HG02973 (cell line): ENCODE results near the gene GRB14.
"Not testable (repeated sequence)": the region's sequence is repeated elsewhere in the genome, so short reads cannot be mapped to it uniquely, and the experiment has no call there.

Experiments
- ATAC-seq: cut with Tn5 transposase; IDR thresholded peaks from one replicate; pipeline ENCODE4 v1.9.1; 2021; ENCODE audit warnings: moderate library complexity; ENCODE audit not compliant: unreplicated experiment

The GRB14 gene

DNA sequence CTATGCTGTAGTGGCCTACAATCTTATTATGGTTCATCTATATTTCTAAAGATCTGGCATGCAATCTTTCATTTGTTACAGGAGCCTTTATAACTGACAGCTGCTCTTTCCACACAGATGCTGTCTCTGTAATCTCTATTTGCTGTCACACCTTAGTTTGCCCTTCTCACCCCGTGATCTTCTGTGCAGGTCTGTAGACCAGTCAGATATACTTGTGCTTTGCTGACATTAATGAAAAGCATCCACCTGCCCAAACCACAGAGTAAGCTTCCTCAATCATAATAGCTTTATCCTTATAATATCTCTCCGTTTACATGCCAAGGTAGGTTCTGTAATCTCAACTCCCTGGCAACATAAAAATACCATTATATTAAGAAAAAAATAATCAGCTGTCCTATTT lies 122.4 kb downstream of the GRB14 start:
- no peak for ATAC-seq

DNA sequence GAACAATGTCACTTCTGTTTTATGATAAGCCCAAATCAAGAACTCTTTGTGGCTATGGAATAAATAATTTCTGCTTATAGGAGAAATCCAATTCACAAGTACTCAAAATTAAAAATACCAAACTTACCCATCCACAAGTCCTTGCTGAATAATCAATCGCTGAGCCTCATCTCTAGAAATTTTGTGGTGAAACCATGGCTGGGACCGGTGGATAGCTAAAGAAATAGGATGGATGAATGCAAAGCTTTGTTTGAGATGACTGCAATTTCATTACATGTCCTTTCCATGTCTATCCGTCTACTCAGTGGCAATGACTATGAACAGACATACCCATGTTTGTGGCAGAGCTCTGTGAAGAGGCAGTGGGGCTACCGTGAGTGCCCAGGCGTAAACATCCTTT lies 124.4 kb downstream of the GRB14 start:
- no peak for ATAC-seq

DNA sequence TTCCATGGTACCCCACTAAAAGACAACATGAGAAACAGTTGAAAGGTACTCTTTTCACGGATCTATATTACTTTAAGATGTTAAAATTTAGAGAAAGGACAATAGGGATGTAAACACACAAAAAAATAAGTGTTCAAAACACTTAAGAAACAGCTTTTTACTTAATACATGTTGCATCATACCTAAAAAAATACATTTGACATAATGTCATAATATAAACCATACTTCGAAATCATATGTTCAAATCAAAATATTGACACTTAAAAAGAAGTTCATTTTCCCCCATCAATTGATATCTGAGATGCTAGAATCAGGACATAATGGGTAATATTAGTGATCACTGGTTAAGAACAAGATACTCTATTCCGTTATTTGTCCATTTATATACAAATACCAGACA lies 124.9 kb downstream of the GRB14 start:
- no peak for ATAC-seq

DNA sequence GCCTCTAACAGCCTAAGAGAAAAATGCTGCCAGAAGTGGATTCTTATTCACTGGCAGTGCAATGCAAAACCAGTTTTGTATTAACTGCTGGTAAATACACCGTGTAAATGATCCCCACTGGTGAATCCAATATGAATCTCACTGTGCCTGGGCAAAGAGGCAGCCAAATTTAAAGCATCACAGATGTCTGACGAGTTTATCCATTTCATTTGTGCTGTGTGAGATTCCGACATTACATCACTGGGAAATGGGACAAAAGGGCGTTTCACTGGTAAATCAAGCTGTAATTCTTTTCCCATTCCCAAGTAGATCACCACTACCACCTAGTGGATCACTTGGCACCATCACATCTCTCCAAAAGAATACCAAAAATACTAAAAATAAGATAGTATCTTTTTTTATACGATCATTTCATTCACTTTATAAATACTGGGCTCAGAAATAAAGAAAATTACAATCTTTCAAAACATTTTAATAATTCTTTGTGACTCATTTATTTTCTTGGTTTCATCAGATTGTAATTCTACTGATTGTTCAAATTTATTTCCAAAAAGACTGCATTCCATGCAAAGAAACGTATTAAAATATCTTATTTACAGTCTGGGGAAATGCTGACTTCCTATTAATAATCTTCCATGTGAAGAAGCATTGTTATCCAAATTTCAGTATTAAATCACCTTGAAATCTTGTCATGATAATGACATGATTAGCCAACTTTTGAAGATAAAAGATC lies 125.6 kb downstream of the GRB14 start:
- ATAC-seq, result no peak

DNA sequence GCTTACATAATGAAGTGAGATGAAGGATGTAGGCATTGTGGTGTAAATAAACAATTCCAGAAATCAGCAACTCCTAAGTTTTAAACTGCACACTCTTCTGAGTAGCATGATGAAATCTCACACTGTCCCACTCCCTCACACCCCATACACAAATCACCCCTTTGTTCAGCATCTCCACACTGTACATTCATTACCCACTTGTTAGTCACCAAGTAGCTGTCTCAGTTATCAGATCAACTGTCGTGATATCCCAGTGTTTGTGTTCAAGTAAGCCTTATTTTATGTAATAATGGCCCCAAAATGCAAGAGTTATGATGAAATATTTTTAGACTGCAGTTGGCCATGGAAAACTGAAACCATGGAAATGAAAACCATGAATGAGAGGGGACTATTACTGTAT lies 135.7 kb downstream of the GRB14 start:
- ATAC-seq, result no peak

DNA sequence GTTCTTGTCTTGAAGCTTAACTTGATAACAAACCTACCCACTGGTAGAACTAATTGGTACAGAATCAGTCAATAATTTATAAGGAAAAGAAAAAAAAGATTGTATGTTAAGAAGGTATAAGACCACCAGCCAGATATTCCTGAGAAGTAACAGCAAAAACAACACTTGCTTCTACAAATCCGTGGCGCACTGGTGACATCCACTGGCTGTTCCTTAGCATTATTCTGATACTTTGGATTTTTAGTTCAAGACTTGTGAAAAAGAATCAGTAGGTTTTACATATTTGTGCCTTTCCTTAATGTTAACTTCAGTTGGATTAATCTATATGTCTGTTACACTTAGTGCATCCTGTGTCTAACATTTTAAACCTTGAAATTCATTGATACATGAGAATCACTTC lies 141.8 kb downstream of the GRB14 start:
- ATAC-seq, result no peak

DNA sequence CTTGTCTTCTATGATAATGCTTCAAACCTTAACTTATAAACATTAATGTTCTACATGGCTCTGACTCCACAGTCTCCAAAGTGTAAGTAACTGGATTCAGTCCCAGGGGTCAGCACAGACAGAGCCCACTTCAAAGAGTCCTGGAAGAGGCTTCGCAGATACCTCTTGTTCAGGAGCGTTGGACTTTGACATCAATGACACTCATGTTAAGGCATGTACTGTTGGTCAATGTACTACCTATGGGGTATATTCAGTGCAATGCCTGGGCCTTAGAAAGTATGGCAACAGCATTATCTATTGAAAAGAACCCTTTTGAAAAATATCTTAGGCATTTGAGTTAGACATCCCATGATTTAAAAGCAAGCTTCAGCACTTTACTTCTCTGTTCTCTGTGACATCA lies 143.1 kb downstream of the GRB14 start:
- ATAC-seq, result no peak

DNA sequence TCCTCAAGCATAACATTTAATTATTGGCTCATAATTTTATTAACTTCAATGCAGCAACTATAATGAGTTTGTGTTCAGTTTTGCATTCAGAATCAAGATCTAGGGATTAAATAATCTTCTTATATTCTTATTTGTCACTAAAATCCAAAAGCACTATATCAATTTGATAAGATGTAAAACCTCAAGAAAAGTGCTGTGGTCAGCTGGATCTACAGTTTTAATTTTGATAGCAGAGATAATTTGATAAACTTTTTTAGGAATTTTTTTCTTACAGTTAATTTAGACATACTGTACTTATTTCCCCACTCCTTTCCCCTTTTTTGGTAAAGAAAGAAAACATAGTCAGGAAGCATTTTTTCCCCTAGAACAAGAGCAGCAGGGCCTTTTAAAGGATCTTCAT lies 146.4 kb downstream of the GRB14 start:
- no peak for ATAC-seq

DNA sequence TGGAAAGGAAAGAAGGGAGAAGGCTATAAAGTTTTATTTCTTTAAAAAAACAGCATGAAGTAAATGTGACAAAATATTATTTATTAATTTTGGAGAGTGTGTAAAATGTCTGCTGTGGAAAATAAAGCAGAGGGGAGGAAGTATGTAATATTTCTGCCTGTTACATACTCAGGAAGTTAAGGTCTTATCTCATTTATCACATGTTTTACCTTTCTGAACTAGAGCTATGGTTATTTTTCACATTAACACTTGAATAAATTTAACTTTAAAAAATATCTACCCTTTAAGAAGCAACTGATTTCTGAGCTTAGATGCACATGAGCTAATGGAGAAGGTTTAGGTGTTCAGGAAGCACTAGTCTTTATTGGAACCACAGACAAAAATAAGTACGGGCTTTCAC lies 148.3 kb downstream of the GRB14 start:
- ATAC-seq, result no peak

DNA sequence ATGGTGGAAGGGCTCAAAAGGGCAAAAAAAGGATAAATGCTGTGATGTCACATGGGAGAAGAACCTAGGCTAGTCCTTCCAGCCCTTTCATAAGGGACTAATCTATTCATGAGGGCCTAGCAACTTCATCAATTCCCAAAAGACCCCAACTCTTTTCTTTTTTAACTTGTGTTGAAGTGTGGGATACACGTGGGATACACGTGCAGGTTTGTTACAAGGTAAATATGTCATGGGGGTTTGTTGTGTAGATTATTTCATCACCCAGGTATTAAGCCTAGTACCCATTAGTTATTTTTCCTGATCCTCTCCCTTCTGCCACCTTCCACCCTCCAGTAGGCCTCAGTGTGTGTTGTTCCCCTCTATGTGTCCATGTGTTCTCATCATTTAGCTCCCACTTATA lies 156.2 kb downstream of the GRB14 start:
- ATAC-seq, result not testable (repeated sequence)

DNA sequence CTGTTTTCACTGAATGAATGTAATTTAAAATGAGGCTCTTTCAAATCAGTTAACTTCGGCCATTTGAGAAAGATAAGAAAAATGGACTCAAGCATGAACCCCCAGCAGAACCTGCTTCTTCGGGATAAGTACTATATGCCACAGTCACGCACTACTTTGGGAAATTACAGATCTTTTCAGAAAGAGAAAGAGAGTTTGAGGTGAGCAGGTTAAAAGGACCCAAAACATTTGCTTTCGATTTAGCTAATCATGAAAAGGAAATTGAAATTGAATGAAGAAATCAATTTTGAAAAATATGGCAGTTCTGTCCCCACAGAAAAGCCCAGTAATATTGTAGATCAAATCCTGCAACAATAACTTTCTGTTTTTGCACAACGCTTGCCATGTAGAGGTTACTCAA lies 156.9 kb downstream of the GRB14 start:
- no peak for ATAC-seq

DNA sequence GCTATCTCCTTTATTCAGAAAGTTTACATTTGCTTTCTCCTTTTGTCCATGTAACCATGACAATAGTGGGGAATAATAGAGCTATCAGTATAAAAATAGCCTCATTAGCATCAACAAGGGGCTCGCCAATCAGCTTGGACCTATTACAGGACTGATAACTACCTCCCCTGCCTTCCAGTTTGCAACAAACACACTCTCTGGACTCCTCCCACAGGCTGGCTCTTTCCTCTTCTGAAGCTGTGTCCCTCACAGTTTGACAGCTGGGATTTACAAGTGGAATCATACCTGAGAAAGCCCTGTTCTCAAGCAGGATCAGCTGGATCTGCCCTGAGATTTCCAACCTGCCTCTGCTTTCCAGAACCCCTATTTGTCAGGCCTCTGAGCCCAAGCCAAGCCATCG lies 162.5 kb downstream of the GRB14 start:
- ATAC-seq, result no peak

DNA sequence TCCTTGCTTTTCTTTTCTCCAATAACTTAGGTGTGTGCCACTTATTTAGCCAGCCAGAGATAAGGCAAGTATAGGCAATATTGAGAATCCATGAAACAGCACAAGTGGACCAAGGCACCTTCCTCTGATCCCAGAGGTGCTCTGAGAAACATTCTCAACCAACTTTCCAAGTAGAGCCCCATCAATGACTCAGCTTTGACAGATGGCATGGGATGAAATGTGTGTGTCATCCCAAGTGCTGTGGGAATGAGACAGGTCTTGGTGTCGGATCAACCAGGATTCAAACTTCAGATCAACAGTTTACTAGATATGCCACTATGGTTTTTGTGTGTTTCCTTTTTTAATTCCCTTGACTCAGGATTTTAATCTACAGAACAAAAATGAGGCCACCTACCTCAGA lies 164.0 kb downstream of the GRB14 start:
- no peak for ATAC-seq

DNA sequence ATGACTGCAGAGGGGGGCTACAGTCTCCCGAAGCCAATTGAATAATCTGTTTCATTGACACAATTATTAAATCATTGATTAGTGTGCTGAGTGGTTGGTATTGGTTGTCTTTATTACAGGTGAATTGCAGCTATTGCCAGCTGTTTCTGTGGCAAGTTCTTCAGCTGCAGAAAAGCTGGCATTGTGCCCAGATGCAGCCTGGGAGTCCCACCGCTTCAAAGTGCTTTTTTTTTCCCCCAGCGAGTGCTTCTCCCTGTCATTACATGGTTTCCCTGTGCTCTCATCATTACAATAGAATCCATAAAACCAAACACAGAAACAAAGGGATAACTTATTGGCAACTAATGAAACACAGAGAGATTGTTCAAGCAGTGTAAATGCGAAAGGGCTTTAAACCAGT lies 164.7 kb downstream of the GRB14 start:
- ATAC-seq, result no peak

DNA sequence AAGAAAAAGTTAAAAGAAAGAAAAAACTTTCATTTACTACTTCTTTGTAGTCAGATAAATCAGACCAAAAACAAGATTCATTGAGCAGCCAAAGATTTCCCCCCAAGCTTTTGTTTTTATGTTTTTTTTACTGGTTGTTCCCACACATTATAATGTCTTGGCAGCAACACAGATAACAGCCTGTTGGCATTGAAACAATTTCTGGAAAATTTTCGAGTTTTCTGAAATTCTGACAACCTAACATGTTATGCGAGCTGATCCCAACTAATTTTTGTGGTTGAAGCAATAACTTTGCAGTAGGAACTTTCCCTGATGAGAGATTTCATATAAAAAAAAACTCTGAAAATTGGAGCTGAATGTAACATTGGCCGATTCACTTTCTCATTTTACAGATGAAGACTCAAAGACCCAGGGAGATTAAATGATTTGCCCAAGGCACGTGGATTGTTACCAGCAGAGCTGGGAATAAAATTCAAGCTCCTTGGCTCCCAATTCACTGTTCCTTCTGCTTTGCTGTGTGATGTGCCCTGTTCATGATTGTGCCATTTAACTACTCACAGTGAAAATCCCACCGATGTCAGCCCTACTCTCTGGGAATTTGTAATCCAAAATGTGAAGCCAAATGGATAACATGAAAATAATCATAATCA lies 167.5 kb downstream of the GRB14 start:
- no peak for ATAC-seq

DNA sequence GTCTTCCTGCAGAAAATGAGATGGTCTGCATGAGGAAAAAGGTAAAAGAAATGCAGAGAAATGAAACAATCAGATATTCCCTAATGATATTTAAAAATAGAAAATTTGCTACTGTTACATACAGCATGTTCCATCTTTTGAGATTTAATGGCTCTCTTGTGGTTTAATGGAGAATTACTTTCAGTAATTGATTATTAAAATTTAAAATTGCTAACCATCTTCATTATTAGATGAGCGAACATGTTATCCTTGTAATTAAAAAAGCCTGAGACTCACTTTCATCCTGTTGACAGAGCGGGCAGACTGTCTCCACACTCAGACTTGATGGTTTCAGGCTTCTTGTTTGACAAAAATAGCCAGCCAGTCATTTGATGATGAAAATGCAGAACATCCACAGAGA lies 171.0 kb downstream of the GRB14 start:
- no peak for ATAC-seq

DNA sequence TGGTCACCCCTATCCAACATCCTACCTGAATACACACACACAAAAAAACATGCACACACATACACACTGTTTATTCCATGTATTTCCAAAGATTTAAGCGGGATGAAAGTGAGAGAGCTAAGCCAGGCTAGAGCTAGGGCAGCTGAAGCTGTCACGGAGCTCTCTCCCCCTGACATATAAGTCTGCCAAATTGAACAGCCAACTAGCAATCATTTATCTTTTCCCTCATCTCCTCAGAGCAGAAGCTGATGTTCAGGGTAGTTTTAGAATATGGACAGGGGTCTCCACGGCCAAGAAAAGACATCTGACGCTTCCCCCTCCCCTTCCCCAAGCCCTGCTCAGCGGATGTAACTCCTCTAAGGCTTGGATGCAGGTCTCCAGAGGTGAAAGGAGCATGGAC lies 171.6 kb downstream of the GRB14 start:
- no peak for ATAC-seq

DNA sequence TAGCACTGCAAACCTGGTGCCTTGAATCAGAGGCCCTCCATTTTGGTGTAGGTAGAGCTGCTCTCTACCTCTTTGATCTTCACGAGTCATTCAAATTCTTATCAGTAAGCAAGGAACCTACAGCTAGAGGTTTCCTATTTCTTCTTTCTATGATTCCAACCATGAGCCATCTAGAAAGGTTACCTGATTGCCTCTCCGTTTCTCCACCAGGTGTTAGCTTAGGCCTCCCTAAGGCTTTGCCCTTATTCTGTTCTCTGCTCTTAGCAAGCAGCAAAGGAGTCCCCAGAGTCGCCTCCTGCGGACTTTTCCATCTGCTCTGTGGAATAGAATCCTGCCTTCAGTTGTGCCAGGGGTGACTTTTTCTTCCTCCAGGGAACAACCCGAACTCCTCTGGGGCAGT lies 173.6 kb downstream of the GRB14 start:
- ATAC-seq, result no peak
